ENCODE data around the gene ADAM30. TPM values are rescaled to one million over a fixed set of nuclear protein-coding genes. Genes with fewer than 3 reads are reported as not detected.

Gene ADAM30
- total RNA-seq, 1 experiment from 2014 or later: not detected

- H3K36me3 ChIP-seq (ENCODE audit: control insufficient read depth, insufficient read depth, low read length): no peaks in the 10 kb centered on the region
- no TSS peak for BruUV-seq (replicated peaks)
- ChIA-PET CTCF (no interaction called here), POLR2A (no interaction called here)
- TF ChIP-seq TCF7L2 (IDR thresholded peaks at IDR 0.05; ENCODE audit: low read depth, low read length) (no peak), POLR2AphosphoS5 (IDR thresholded peaks at IDR 0.05; ENCODE audit: low read depth, low read length) (no peak), SIN3A (IDR thresholded peaks at IDR 0.05; ENCODE audit: borderline replicate concordance, insufficient read depth, low read depth, low read length) (no peak)
- ATAC-seq (no peak), DNase-seq (ENCODE audit: low read depth, low spot score) (no peak)
- peaks cover 11% of the 10 kb centered on the region; the same call in 1 of the 2 replicates for H3K27me3 ChIP-seq (ENCODE audit: control insufficient read depth, insufficient read depth, low read length)
- no peak overlapping the region for H3K4me3 ChIP-seq (ENCODE audit: low read depth in 2 of 2, low read length in 2 of 2)
- in situ Hi-C loops (cut with HindIII; ENCODE audit: low pct_unique_long_range_greater_than_20kb, low sequenced_read_pairs) (no loop called here), intact Hi-C loops (cut with micrococcal nuclease; ENCODE audit: unreplicated experiment) (no loop called here)
- no peaks in the 10 kb centered on the region for H3K9me3 ChIP-seq (ENCODE audit: control insufficient read depth, insufficient read depth, low read depth, low read length)
- H3K4me1 ChIP-seq (ENCODE audit: control insufficient read depth, insufficient read depth, low read length): no peaks in the 10 kb centered on the region
- no peak overlapping the region for H3K27ac ChIP-seq (ENCODE audit: low read length)
Measured at GRCh38 chr1:119891386-119891785, 4.9 kb downstream of the ADAM30 start.

DNA sequence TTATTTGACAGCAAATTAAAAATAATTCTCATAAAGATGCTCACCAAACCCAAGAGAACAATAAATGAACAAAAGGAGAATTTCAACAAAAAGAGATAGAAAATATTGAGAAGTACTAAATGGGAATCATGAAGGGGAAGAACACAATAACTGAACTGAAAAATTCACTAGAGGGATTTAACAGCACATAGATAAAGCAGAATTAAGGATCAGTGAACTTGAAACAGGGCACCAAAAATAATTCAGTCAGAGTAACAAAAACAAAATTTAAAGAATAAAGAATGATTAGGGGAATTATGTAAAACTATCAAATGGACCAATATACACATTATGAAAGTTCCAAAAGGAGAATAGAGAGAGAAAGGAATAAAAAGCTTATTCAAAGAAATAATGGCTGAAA is 7.8 kb downstream of the ADAM30 start:
- ATAC-seq (no peak), DNase-seq (ENCODE audit: low read depth, low spot score) (no peak)
- BruUV-seq (replicated peaks): no TSS peak
- in situ Hi-C loops (cut with HindIII; ENCODE audit: low pct_unique_long_range_greater_than_20kb, low sequenced_read_pairs): no loop called here
- Histone ChIP-seq H3K27ac (ENCODE audit: low read length) (no peak overlapping the region), H3K4me3 (ENCODE audit: low read depth in 2 of 2, low read length in 2 of 2) (no peak overlapping the region), H3K27me3 (ENCODE audit: control insufficient read depth, insufficient read depth, low read length) (peaks cover 34% of the 10 kb centered on the region), H3K4me1 (ENCODE audit: control insufficient read depth, insufficient read depth, low read length) (no peaks in the 10 kb centered on the region), H3K36me3 (ENCODE audit: control insufficient read depth, insufficient read depth, low read length) (no peaks in the 10 kb centered on the region), H3K9me3 (ENCODE audit: control insufficient read depth, insufficient read depth, low read depth, low read length) (no peaks in the 10 kb centered on the region)
- POLR2A ChIA-PET: interaction anchor here (0.5 kb wide), 1 partner anchor 57 kb away, joined by 3 read pairs; no protein-coding TSS in a partner anchor
- CTCF ChIA-PET: no interaction called here
- TF ChIP-seq CTCF (IDR thresholded peaks at IDR 0.05) (no peak), POLR2AphosphoS5 (IDR thresholded peaks at IDR 0.05; ENCODE audit: low read depth, low read length) (no peak), TCF7L2 (IDR thresholded peaks at IDR 0.05; ENCODE audit: low read depth, low read length) (no peak), SIN3A (IDR thresholded peaks at IDR 0.05; ENCODE audit: borderline replicate concordance, insufficient read depth, low read depth, low read length) (no peak)
- intact Hi-C loops (cut with micrococcal nuclease; ENCODE audit: unreplicated experiment): no loop called here

DNA sequence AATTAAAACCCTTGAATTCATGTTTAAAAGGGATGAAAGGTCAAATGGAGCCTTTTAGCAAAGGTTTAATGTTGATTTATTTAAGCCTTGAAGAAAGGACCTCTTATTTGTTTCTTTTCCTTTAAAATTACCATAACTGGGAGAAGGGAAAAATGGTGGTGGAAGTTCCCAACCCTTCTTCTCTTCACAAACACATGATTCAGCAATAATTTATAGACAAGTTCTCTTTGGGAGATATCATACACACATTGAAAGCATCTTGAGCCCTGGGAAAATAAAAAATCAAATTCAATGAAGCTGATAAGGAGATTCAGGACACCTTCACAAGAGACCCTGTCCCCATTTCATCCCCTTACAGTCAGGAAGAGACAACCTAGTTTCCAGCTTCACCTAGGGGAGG is 8.9 kb downstream of the ADAM30 start:
- CTCF ChIA-PET: no interaction called here
- intact Hi-C loops (cut with micrococcal nuclease; ENCODE audit: unreplicated experiment): no loop called here

More for the DNA sequence above, 8.9 kb downstream of the ADAM30 start:
- Histone ChIP-seq H3K4me3 (ENCODE audit: low read depth in 2 of 2, low read length in 2 of 2) (no peak overlapping the region), H3K36me3 (ENCODE audit: control insufficient read depth, insufficient read depth, low read length) (no peaks in the 10 kb centered on the region), H3K27me3 (ENCODE audit: control insufficient read depth, insufficient read depth, low read length) (peaks cover 41% of the 10 kb centered on the region), H3K9me3 (ENCODE audit: control insufficient read depth, insufficient read depth, low read depth, low read length) (no peaks in the 10 kb centered on the region), H3K27ac (ENCODE audit: low read length) (no peak overlapping the region), H3K4me1 (ENCODE audit: control insufficient read depth, insufficient read depth, low read length) (no peaks in the 10 kb centered on the region)
- in situ Hi-C loops (cut with HindIII; ENCODE audit: low pct_unique_long_range_greater_than_20kb, low sequenced_read_pairs): no loop called here
- ATAC-seq: no peak
- DNase-seq (ENCODE audit: low read depth, low spot score): no peak
- BruUV-seq (replicated peaks): no TSS peak
- no peak for TF ChIP-seq SIN3A (IDR thresholded peaks at IDR 0.05; ENCODE audit: borderline replicate concordance, insufficient read depth, low read depth, low read length)
- no peak for TF ChIP-seq REST (IDR thresholded peaks at IDR 0.05; ENCODE audit: insufficient read depth in 1 of 2, low read depth in 2 of 2, low read length in 1 of 2)
- no peak for TF ChIP-seq TCF7L2 (IDR thresholded peaks at IDR 0.05; ENCODE audit: low read depth, low read length)
- no peak for TF ChIP-seq POLR2AphosphoS5 (IDR thresholded peaks at IDR 0.05; ENCODE audit: low read depth, low read length)
- no peak for TF ChIP-seq CTCF (IDR thresholded peaks at IDR 0.05)
- POLR2A ChIA-PET: no interaction called here
